ENCODE measurements around the gene SYT5.
A peak's percentile ranks its signal among the peaks of the same experiment; 100 is the strongest.
"Not testable (repeated sequence)": the region's sequence is repeated elsewhere in the genome, so short reads cannot be mapped to it uniquely, and the experiment has no call there.

Gene SYT5

GRCh38 chr19:55179606-55180484 is at the start of gene SYT5:
TSS of gene SYT5 (minus strand) at chr19:55180289. CDS start at chr19:55179041, 1,248 bp downstream.
- DNase-seq (ENCODE audit: low read depth): peak; percentile 57

GRCh38 chr19:55229789-55230182 is 49.7 kb upstream of the SYT5 start:
- no peak for DNase-seq (ENCODE audit: low read depth)

- no peak for DNase-seq (ENCODE audit: low read depth)
Measured at GRCh38 chr19:55229145-55229788, 49.2 kb upstream of the SYT5 start.

- DNase-seq (ENCODE audit: low read depth): no peak
Measured at GRCh38 chr19:55228403-55229031, 48.4 kb upstream of the SYT5 start, which contains the start of gene TMEM86B. TSS of gene TMEM86B (minus strand) at chr19:55228763. CDS start at chr19:55228741, 22 bp downstream.

- no peak for DNase-seq (ENCODE audit: low read depth)
Measured at GRCh38 chr19:55228015-55228391, 47.9 kb upstream of the SYT5 start.

- no peak for DNase-seq (ENCODE audit: low read depth)
Measured at GRCh38 chr19:55227241-55228014, 47.3 kb upstream of the SYT5 start.

- no peak for DNase-seq (ENCODE audit: low read depth)
Measured at GRCh38 chr19:55226788-55227187, 46.7 kb upstream of the SYT5 start.

GRCh38 chr19:55226273-55226672 is 46.2 kb upstream of the SYT5 start:
- DNase-seq (ENCODE audit: low read depth): no peak

- DNase-seq (ENCODE audit: low read depth): no peak
Measured at GRCh38 chr19:55225415-55225958, 45.4 kb upstream of the SYT5 start.

GRCh38 chr19:55224679-55225414 is 44.8 kb upstream of the SYT5 start:
- not testable (repeated sequence) for DNase-seq (ENCODE audit: low read depth)

GRCh38 chr19:55224038-55224665 is 44.1 kb upstream of the SYT5 start:
- DNase-seq (ENCODE audit: low read depth): no peak

- DNase-seq (ENCODE audit: low read depth): no peak
Measured at GRCh38 chr19:55223291-55224037, 43.4 kb upstream of the SYT5 start.

GRCh38 chr19:55220525-55220924 is 40.4 kb upstream of the SYT5 start:
- DNase-seq (ENCODE audit: low read depth): no peak

GRCh38 chr19:55216461-55217198 is 36.5 kb upstream of the SYT5 start:
- peak; percentile 23 for DNase-seq (ENCODE audit: low read depth)

- DNase-seq (ENCODE audit: low read depth): no peak
Measured at GRCh38 chr19:55213547-55213946, 33.5 kb upstream of the SYT5 start.

- DNase-seq (ENCODE audit: low read depth): peak; percentile 16
Measured at GRCh38 chr19:55212447-55212846, 32.4 kb upstream of the SYT5 start.

GRCh38 chr19:55209693-55210472 is 29.8 kb upstream of the SYT5 start:
- no peak for DNase-seq (ENCODE audit: low read depth)

Measured in activated T-cell treated with anti-CD3 and anti-CD28 coated beads for 1 hour (primary cell).